H1 (cell line): ENCODE results near the gene NOS3. TPM values are rescaled to one million over a fixed set of nuclear protein-coding genes. Genes with fewer than 3 reads are reported as not detected.

Experiments used
- CTCF ChIA-PET: fragments of 300-600 bp; sonication (Branson Sonifier 250); formaldehyde crosslinking; loops from one replicate; lab custom pipeline; 2021; ENCODE audit not compliant: partially characterized antibody; lab: Charles Lee
- POLR2A ChIA-PET: fragments of 300-600 bp; sonication (Branson Sonifier 250); formaldehyde crosslinking; loops from one replicate; lab custom pipeline; 2021; ENCODE audit warnings: inconsistent platforms; ENCODE audit not compliant: partially characterized antibody; lab: Charles Lee
- DNase-seq, 2 experiments: peaks; one replicate each; pipeline versions ENCODE4 v3.0.0 to v3.0.0-alpha.2; 2010 to 2022; ENCODE audit warnings: low spot score in 2 of 2, low read depth in 1 of 2, mixed read lengths in 1 of 2
- FAIRE-seq: peaks from 2 replicates; lab custom pipeline; 2011; peaks lifted over from hg19 to GRCh38; lab: Jason Lieb, UNC
- H2AFZ ChIP-seq: 2 replicates; pipeline ENCODE4 v1.8.1; 2012; ENCODE audit warnings: low read length, inconsistent platforms
- H2AK5ac ChIP-seq: 2 replicates; pipeline ENCODE4 v1.6.1; 2013; ENCODE audit warnings: low read depth, low read length
- H2BK120ac ChIP-seq: replicated peaks from 2 replicates; pipeline ENCODE3; 2013; ENCODE audit warnings: low read depth, low read length, inconsistent platforms
- H2BK12ac ChIP-seq: 2 replicates; pipeline ENCODE4 v1.6.1; 2013; ENCODE audit warnings: low read depth, low read length
- H2BK15ac ChIP-seq: 2 replicates; pipeline ENCODE4 v1.6.1; 2013; ENCODE audit warnings: low read length
- H2BK20ac ChIP-seq: 2 replicates; pipeline ENCODE4 v1.6.1; 2013; ENCODE audit warnings: low read length
- H2BK5ac ChIP-seq: 2 replicates; pipeline ENCODE4 v1.6.1; 2013; ENCODE audit warnings: low read depth, low read length
- H3K14ac ChIP-seq: 2 replicates; pipeline ENCODE4 v1.6.1; 2013; ENCODE audit warnings: inconsistent platforms; ENCODE audit not compliant: insufficient read length
- H3K18ac ChIP-seq: 2 replicates; pipeline ENCODE4 v1.6.1; 2013; ENCODE audit warnings: low read length; ENCODE audit errors: extremely low read depth
- H3K23ac ChIP-seq: 2 replicates; pipeline ENCODE4 v1.6.1; 2013; ENCODE audit warnings: inconsistent platforms; ENCODE audit not compliant: insufficient read length
- H3K23me2 ChIP-seq: 2 replicates; pipeline ENCODE4 v1.6.1; 2013; ENCODE audit warnings: low read depth, low read length
- H3K27ac ChIP-seq: 2 replicates; pipeline ENCODE4 v1.6.1; 2011; ENCODE audit warnings: low read depth, low read length, inconsistent platforms
- H3K27me3 ChIP-seq, 4 experiments: replicated peaks in 1 of 4; 1 replicate in 1 of 4; 2 replicates in 3 of 4; pipeline versions ENCODE4 v1.6.1 to v1.8.1; 2011 to 2013; ENCODE audit warnings: low read length in 3 of 4, mild to moderate bottlenecking in 3 of 4, inconsistent platforms in 2 of 4, mixed read lengths in 2 of 4, moderate library complexity in 1 of 4; ENCODE audit not compliant: control insufficient read depth in 3 of 4, insufficient read depth in 3 of 4; ENCODE audit errors: extremely low read depth in 1 of 4
- H3K36me3 ChIP-seq, 4 experiments: 2 replicates each; pipeline versions ENCODE4 v1.6.1 to v1.8.1; 2011 to 2013; ENCODE audit warnings: mild to moderate bottlenecking in 4 of 4, low read length in 3 of 4, moderate library complexity in 2 of 4, control low read depth in 1 of 4, inconsistent platforms in 1 of 4; ENCODE audit not compliant: insufficient read depth in 4 of 4, control insufficient read depth in 2 of 4
- H3K4ac ChIP-seq: replicated peaks from 2 replicates; pipeline ENCODE3; 2013; ENCODE audit warnings: low read length, low read depth, mixed read lengths, inconsistent platforms; ENCODE audit not compliant: insufficient read length
- H3K4me1 ChIP-seq, 4 experiments: replicated peaks in 1 of 4; 1 replicate in 1 of 4; 2 replicates in 3 of 4; pipeline versions ENCODE4 v1.6.1 to v1.8.1; 2011 to 2013; ENCODE audit warnings: low read length in 3 of 4, inconsistent platforms in 2 of 4, mixed read lengths in 1 of 4; ENCODE audit not compliant: insufficient read depth in 4 of 4, control insufficient read depth in 3 of 4
- H3K4me2 ChIP-seq, 2 experiments: 2 replicates each; pipeline versions ENCODE4 v1.6.1 to v1.8.1; 2011 to 2013; ENCODE audit warnings: low read depth in 2 of 2, low read length in 2 of 2, control low read depth in 1 of 2, inconsistent platforms in 1 of 2, mild to moderate bottlenecking in 1 of 2; ENCODE audit not compliant: insufficient read depth in 1 of 2
- H3K4me3 ChIP-seq, 4 experiments: fragments of 200-600, 300-600 bp in 1 of 4; sonication (generic), shearing (Covaris generic), sonication (Bioruptor Twin) in 1 of 4; 2 replicates each; pipeline versions ENCODE4 v1.5.1 to v1.8.1; 2011 to 2016; ENCODE audit warnings: low read length in 4 of 4, low read depth in 3 of 4, control low read depth in 2 of 4, inconsistent platforms in 2 of 4, mild to moderate bottlenecking in 2 of 4, mixed read lengths in 1 of 4, moderate library complexity in 1 of 4; ENCODE audit not compliant: insufficient read depth in 2 of 4; ENCODE audit errors: extremely low read depth in 1 of 4
- H3K56ac ChIP-seq: replicated peaks from 2 replicates; pipeline ENCODE3; 2013; ENCODE audit warnings: low read depth, mild to moderate bottlenecking, mixed read lengths, low read length, inconsistent platforms; ENCODE audit not compliant: insufficient read length
- H3K79me1 ChIP-seq: 2 replicates; pipeline ENCODE4 v1.6.1; 2013; ENCODE audit warnings: low read depth, low read length, control low read depth
- H3K79me2 ChIP-seq, 2 experiments: 2 replicates each; pipeline versions ENCODE4 v1.6.1 to v1.8.1; 2012 to 2013; ENCODE audit warnings: low read length in 2 of 2, mild to moderate bottlenecking in 2 of 2, inconsistent platforms in 1 of 2; ENCODE audit not compliant: insufficient read depth in 2 of 2, control insufficient read depth in 1 of 2
- H3K9ac ChIP-seq, 4 experiments: replicated peaks in 1 of 4; 1 replicate in 1 of 4; 2 replicates in 3 of 4; pipeline versions ENCODE4 v1.6.1 to v1.8.1; 2011 to 2013; ENCODE audit warnings: low read depth in 3 of 4, low read length in 3 of 4, control low read depth in 2 of 4, mild to moderate bottlenecking in 2 of 4, moderate library complexity in 2 of 4, inconsistent platforms in 1 of 4; ENCODE audit errors: extremely low read depth in 1 of 4
- H3K9me3 ChIP-seq, 2 experiments: 2 replicates each; pipeline versions ENCODE4 v1.6.1 to v1.8.1; 2012 to 2013; ENCODE audit warnings: mild to moderate bottlenecking in 2 of 2, moderate library complexity in 2 of 2, control low read depth in 1 of 2, inconsistent platforms in 1 of 2, low read depth in 1 of 2, low read length in 1 of 2, mixed read lengths in 1 of 2; ENCODE audit not compliant: insufficient read depth in 2 of 2
- H4K20me1 ChIP-seq, 2 experiments: replicated peaks in 1 of 2; 2 replicates each; pipeline versions ENCODE3 to v1.8.1; 2011 to 2013; ENCODE audit warnings: inconsistent platforms in 2 of 2, low read length in 2 of 2, mild to moderate bottlenecking in 1 of 2; ENCODE audit not compliant: insufficient read depth in 2 of 2, control insufficient read depth in 1 of 2
- H4K5ac ChIP-seq: 2 replicates; pipeline ENCODE4 v1.6.1; 2013; ENCODE audit warnings: low read length, low read depth, mixed read lengths, inconsistent platforms; ENCODE audit not compliant: insufficient read length
- H4K8ac ChIP-seq: 2 replicates; pipeline ENCODE4 v1.8.0; 2013; ENCODE audit warnings: mild to moderate bottlenecking, moderate library complexity, low read length, inconsistent platforms; ENCODE audit not compliant: insufficient read depth; ENCODE audit errors: extremely low read depth
- H4K91ac ChIP-seq: replicated peaks from 2 replicates; pipeline ENCODE3; 2013; ENCODE audit warnings: low read length, mixed read lengths, inconsistent platforms; ENCODE audit not compliant: insufficient read length
- BACH1 ChIP-seq: IDR thresholded peaks from 2 replicates; pipeline ENCODE4 v1.6.1; 2012; ENCODE audit warnings: low read length, improper control_type of control experiment
- BCL11A ChIP-seq, 2 experiments: IDR thresholded peaks; one replicate each; pipeline ENCODE4 v1.6.1; 2011; ENCODE audit warnings: low read depth in 2 of 2, low read length in 2 of 2, mild to moderate bottlenecking in 2 of 2
- WGBS, 2 experiments: shearing (Covaris generic) in 1 of 2; methylation state at CpG; one replicate each; pipeline versions ENCODE4 v1.1.6 to v1.1.7; 2013 to 2015; ENCODE audit warnings: low lambda C conversion rate in 2 of 2, mixed read lengths in 2 of 2, inconsistent platforms in 1 of 2, low coverage in 1 of 2, missing lambda C conversion rate in 1 of 2; ENCODE audit not compliant: insufficient replicate concordance in 2 of 2, insufficient coverage in 1 of 2, insufficient read length in 1 of 2; ENCODE audit errors: extremely low coverage in 1 of 2, missing lambda C conversion rate in 1 of 2; 5-methylcytosine and 5-hydroxymethylcytosine counted together
- polyA plus RNA-seq, 7 experiments: library from polyadenylated mRNA; depleted of rRNA in 3 of 7; stranded (reverse) in 5 of 7; unstranded in 2 of 7; fragments of >200 nt in 5 of 7; fragments of 200-250 nt in 2 of 7; gene quantifications; 1 replicate in 5 of 7; 2 replicates in 1 of 7; 4 replicates in 1 of 7; pipeline versions ENCODE4 v1.2.1 to v1.2.3, GENCODE V29; 2011 to 2013; ENCODE audit warnings: missing spikeins in 2 of 7, mixed read lengths in 2 of 7
- total RNA-seq: library from RNA; stranded (reverse); fragmentation: NEBNext Ultra II Directional; extraction: Animal tissue kit (Norgen Biotek cat#: 25700); gene quantifications from 2 replicates; pipeline ENCODE4 v1.2.1, GENCODE V29; 2021

NOS3 gene
- total and polyA plus RNA-seq, 2 of the 8 experiments (the other 6 are each of a cell fraction or from before 2014, with no cell fraction given) = 4.4 to 16.2 TPM

DNA sequence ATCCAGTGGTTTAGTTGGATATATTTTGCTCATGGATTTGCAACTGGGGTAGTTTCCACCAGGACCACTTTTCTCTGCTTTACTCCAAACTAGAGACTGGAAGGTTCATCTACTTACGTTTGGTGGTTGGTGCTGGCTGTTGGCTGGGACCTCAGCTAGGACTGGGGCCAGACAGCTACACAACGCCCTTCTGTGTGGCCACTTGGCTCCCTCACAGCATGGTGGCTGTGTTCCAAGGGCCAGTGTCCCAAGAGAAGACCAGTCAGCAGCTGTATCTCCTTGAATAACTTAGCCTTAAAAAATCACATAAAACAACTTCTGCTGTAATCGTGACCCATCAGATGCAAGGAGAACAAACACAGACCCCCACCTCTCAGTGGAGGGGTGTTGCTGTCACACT lies 8.5 kb upstream of the NOS3 start:
- peaks cover 11% of the 10 kb centered on the region for H3K23me2 ChIP-seq
- TF ChIP-seq BCL11A (IDR thresholded peaks at IDR 0.05; ENCODE audit: low read depth in 2 of 2, low read length in 2 of 2) = no peak
- no peak for TF ChIP-seq BACH1
- TF ChIP-seq, all 59 proteins: peak for 0
- H4K5ac ChIP-seq = no peak overlapping the region
- H3K4ac ChIP-seq = no peak overlapping the region
- H3K27ac ChIP-seq = no peak overlapping the region
- H3K36me3 ChIP-seq = no peaks in the 10 kb centered on the region
- no peak overlapping the region for H3K23ac ChIP-seq
- no peak overlapping the region for H2BK120ac ChIP-seq
- H3K9ac ChIP-seq = no peak overlapping the region
- FAIRE-seq (no peak), DNase-seq (no peak)
- H2AK5ac ChIP-seq = no peak overlapping the region
- H3K4me3 ChIP-seq = no peak overlapping the region
- CTCF ChIA-PET = interaction anchor here (6.0 to 27.0 kb wide), 2 partner anchors 19 to 27 kb away, joined by 51 to 797 read pairs; no protein-coding TSS in a partner anchor
- no peak overlapping the region for H2BK20ac ChIP-seq
- H3K79me2 ChIP-seq = no peaks in the 10 kb centered on the region
- H3K79me1 ChIP-seq = no peaks in the 10 kb centered on the region
- H3K56ac ChIP-seq = no peak overlapping the region
- no peak overlapping the region for H2BK12ac ChIP-seq
- peaks cover under 1 to 18% (median 10%) of the 10 kb centered on the region in 4 experiments for H3K27me3 ChIP-seq
- 71% methylated on average over 3 of the region's 3 CpGs; no CpG with 5 or more reads in 1 of the 2 experiments for WGBS, 2 experiments
- H2BK15ac ChIP-seq = no peak overlapping the region; the same call in 1 of the 2 replicates
- peaks cover 0 to under 1% of the 10 kb centered on the region in 2 experiments for H4K20me1 ChIP-seq
- POLR2A ChIA-PET = no interaction called here
- H3K9me3 ChIP-seq = no peaks in the 10 kb centered on the region
- no peak overlapping the region for H2BK5ac ChIP-seq
- H2AFZ ChIP-seq = no peak overlapping the region
- no peak overlapping the region for H3K4me2 ChIP-seq
- H3K18ac ChIP-seq = no peak overlapping the region
- no peak overlapping the region for H4K8ac ChIP-seq
- H3K4me1 ChIP-seq = peaks cover 6 to 19% (median 15%) of the 10 kb centered on the region in 4 experiments
- H4K91ac ChIP-seq = no peak overlapping the region
- H3K14ac ChIP-seq = no peak overlapping the region
